ENCODE measurements around the gene CAGE1. TPM values are rescaled to one million over a fixed set of nuclear protein-coding genes. Genes with fewer than 3 reads are reported as not detected.
"Not testable (repeated sequence)": the region's sequence is repeated elsewhere in the genome, so short reads cannot be mapped to it uniquely, and the experiment has no call there.

Gene CAGE1
- total and polyA plus RNA-seq, 2 experiments from 2014 or later, result 0.09 to 0.66 TPM

GRCh38 chr6:7325750-7326149 is 63.8 kb downstream of the CAGE1 start:
- TF ChIP-seq CTCF (IDR thresholded peaks at IDR 0.05; ENCODE audit: low read depth, low read length), result no peak
- no peaks in the 10 kb centered on the region for H3K27me3 ChIP-seq

GRCh38 chr6:7324520-7324919 is 65.0 kb downstream of the CAGE1 start:
- no peaks in the 10 kb centered on the region for H3K27me3 ChIP-seq
- H3K9me3 ChIP-seq (ENCODE audit: low read depth), result no peaks in the 10 kb centered on the region
- no peak overlapping the region for H3K4me3 ChIP-seq
- no peaks in the 10 kb centered on the region for H3K4me1 ChIP-seq (ENCODE audit: low read depth)
- H3K36me3 ChIP-seq, result no peaks in the 10 kb centered on the region
- TF ChIP-seq CTCF (IDR thresholded peaks at IDR 0.05; ENCODE audit: low read depth, low read length), result no peak
- DNase-seq (ENCODE audit: low read depth in 1 of 2, low spot score in 1 of 2), result no peak
- H3K27ac ChIP-seq, result no peak overlapping the region

More at GRCh38 chr6:7325750-7326149, 63.8 kb downstream of the CAGE1 start:
- no peaks in the 10 kb centered on the region for H3K36me3 ChIP-seq
- no peak for DNase-seq (ENCODE audit: low read depth in 1 of 2, low spot score in 1 of 2)
- no peak overlapping the region for H3K27ac ChIP-seq
- H3K4me3 ChIP-seq, result no peak overlapping the region
- H3K9me3 ChIP-seq (ENCODE audit: low read depth), result no peaks in the 10 kb centered on the region
- H3K4me1 ChIP-seq (ENCODE audit: low read depth), result no peaks in the 10 kb centered on the region

DNA sequence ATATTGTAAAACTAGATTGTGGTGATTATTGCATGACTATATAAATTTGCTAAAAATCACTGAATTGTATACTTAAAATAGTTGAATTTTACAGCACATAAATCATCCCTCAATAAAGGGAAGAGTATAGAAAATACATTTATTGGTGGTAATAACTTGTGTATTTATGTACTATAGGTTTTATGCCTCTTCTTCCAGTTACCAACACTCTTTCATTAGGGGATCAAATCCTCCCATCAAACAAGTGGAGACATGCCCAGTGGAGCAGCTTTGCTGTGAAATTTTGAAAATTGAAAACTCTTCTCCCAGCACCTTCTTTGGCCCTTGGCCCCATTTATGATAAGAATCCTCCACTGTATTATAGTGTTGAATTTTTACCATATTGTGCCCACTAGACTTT is 66.5 kb downstream of the CAGE1 start:
- no peaks in the 10 kb centered on the region for H3K4me1 ChIP-seq (ENCODE audit: low read depth)
- no peak overlapping the region for H3K4me3 ChIP-seq
- H3K36me3 ChIP-seq, result no peaks in the 10 kb centered on the region
- no peak for TF ChIP-seq CTCF (IDR thresholded peaks at IDR 0.05; ENCODE audit: low read depth, low read length)
- H3K27me3 ChIP-seq, result no peaks in the 10 kb centered on the region
- no peak for DNase-seq (ENCODE audit: low read depth in 1 of 2, low spot score in 1 of 2)
- no peak overlapping the region for H3K27ac ChIP-seq
- no peaks in the 10 kb centered on the region for H3K9me3 ChIP-seq (ENCODE audit: low read depth)

DNA sequence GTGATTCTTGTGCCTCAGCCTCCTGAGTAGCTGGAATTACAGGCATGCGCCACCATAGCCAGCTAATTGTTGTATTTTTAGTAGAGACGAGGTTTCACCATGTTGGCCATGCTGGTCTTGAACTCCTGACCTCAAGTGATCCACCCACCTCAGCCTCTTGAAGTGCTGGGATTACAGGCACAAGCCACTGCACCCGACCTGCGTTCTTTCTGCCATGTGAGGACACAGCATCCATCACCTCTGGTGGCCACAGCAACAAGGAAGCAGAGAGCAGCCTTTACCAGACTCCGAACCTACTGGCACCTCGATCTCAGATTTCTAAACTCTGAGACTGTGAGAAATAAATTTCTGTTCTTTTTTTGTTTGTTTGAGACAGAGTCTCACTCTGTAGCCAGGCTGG is 67.7 kb downstream of the CAGE1 start:
- H3K36me3 ChIP-seq; H3K4me3 ChIP-seq; H3K9me3 ChIP-seq (ENCODE audit: low read depth); DNase-seq (ENCODE audit: low read depth in 1 of 2, low spot score in 1 of 2); H3K27me3 ChIP-seq; H3K4me1 ChIP-seq (ENCODE audit: low read depth); H3K27ac ChIP-seq: not testable (repeated sequence)

GRCh38 chr6:7319406-7319805 is 70.1 kb downstream of the CAGE1 start:
- H3K36me3 ChIP-seq, H3K27ac ChIP-seq: not testable (repeated sequence)

GRCh38 chr6:7317538-7317937 is 72.0 kb downstream of the CAGE1 start:
- Histone ChIP-seq H3K4me3 (no peak overlapping the region), H3K9me3 (ENCODE audit: low read depth) (no peaks in the 10 kb centered on the region), H3K36me3 (no peaks in the 10 kb centered on the region), H3K4me1 (ENCODE audit: low read depth) (no peaks in the 10 kb centered on the region), H3K27me3 (no peaks in the 10 kb centered on the region), H3K27ac (no peak overlapping the region)
- TF ChIP-seq CTCF (IDR thresholded peaks at IDR 0.05; ENCODE audit: low read depth, low read length), result no peak
- no peak for DNase-seq (ENCODE audit: low read depth in 1 of 2, low spot score in 1 of 2)

More at GRCh38 chr6:7319406-7319805, 70.1 kb downstream of the CAGE1 start:
- not testable (repeated sequence) for H3K27me3 ChIP-seq; H3K4me3 ChIP-seq; DNase-seq (ENCODE audit: low read depth in 1 of 2, low spot score in 1 of 2); H3K9me3 ChIP-seq (ENCODE audit: low read depth); H3K4me1 ChIP-seq (ENCODE audit: low read depth)
